ENCODE data around the gene PRR16.

- TF ChIP-seq CTCF (IDR thresholded peaks at IDR 0.05), result no peak
- no peak for TF ChIP-seq POLR2A (IDR thresholded peaks at IDR 0.05)
These were observed 180.4 kb downstream of the PRR16 start for GRCh38 chr5:120644516-120644915.
